Activated naive CD8-positive, alpha-beta T cell treated with anti-CD3 and anti-CD28 coated beads, Interleukin-2, amount 10 ng/mL, durations not matched to agents 7 days and 5 days (primary cell): ENCODE results near the gene ANAPC1. TPM values are rescaled to one million over a fixed set of nuclear protein-coding genes. Genes with fewer than 3 reads are reported as not detected.
"Not testable (repeated sequence)": the region's sequence is repeated elsewhere in the genome, so short reads cannot be mapped to it uniquely, and the experiment has no call there.

ENCODE experiments used
- ATAC-seq: fragments of 150-1000 bp; cut with Tn5 transposase; one replicate; pipeline ENCODE4 v1.10.0; 2021; ENCODE audit warnings: low read depth, moderate library complexity
- POLR2A ChIA-PET: fragments of 350-600 bp; sonication (Branson Sonifier 250); formaldehyde crosslinking; loops from one replicate; lab custom pipeline; 2021; ENCODE audit warnings: antibody characterized with exemption; lab: Charles Lee
- DNase-seq: peaks from one replicate; pipeline ENCODE4 v3.0.0; 2021
- H3K27ac Mint-ChIP-seq: one replicate; pipeline ENCODE4 v1.8.0; 2022; ENCODE audit warnings: mild to moderate bottlenecking, mixed read lengths
- H3K27me3 Mint-ChIP-seq: one replicate; pipeline ENCODE4 v1.8.0; 2022; ENCODE audit warnings: mild to moderate bottlenecking, moderate library complexity, mixed read lengths
- H3K36me3 Mint-ChIP-seq: one replicate; pipeline ENCODE4 v1.8.0; 2021; ENCODE audit warnings: mild to moderate bottlenecking, mixed read lengths
- H3K4me1 Mint-ChIP-seq: one replicate; pipeline ENCODE4 v1.8.0; 2021; ENCODE audit warnings: mixed read lengths
- H3K4me3 Mint-ChIP-seq: one replicate; pipeline ENCODE4 v1.8.0; 2022; ENCODE audit warnings: mild to moderate bottlenecking, moderate library complexity, mixed read lengths
- H3K9me3 Mint-ChIP-seq: one replicate; pipeline ENCODE4 v1.8.0; 2021; ENCODE audit warnings: mixed read lengths
- total RNA-seq, 2 experiments: library from RNA; stranded (reverse); gene quantifications; one replicate each; pipeline ENCODE4 v1.2.3, GENCODE V29; 2021

The ANAPC1 gene
- total RNA-seq, 2 experiments from 2014 or later = 55.9 to 58.8 TPM

- Mint-ChIP-seq H3K27ac (no peak within 1 kb of the TSS), H3K4me1 (peaks cover 10% of the 10 kb centered on the region), H3K9me3 (no peaks in the 10 kb centered on the region), H3K36me3 (no peaks in the 10 kb centered on the region), H3K4me3 (peak within 1 kb of the TSS; percentile 75), H3K27me3 (peaks cover 49% of the 10 kb centered on the region)
- peak; percentile 72 for DNase-seq
- POLR2A ChIA-PET = interaction anchor here (1.3 kb wide), 1 partner anchor 14 kb away, joined by 4 read pairs; the partner anchor contains the start of gene ANAPC1
- peak; percentile 87 for ATAC-seq
These were observed 14.1 kb upstream of the ANAPC1 start, which contains the start of gene MERTK for GRCh38 chr2:111897924-111898702. Gene MERTK (plus strand): TSS chr2:111898607. CDS start chr2:111898736, 129 bp downstream.

GRCh38 chr2:111897630-111897923 lies 13.6 kb upstream of the ANAPC1 start:
- H3K27ac Mint-ChIP-seq = no peak overlapping the region
- H3K4me3 Mint-ChIP-seq = peak overlapping the region; percentile 75
- H3K9me3 Mint-ChIP-seq = no peaks in the 10 kb centered on the region
- peaks cover 10% of the 10 kb centered on the region for H3K4me1 Mint-ChIP-seq
- POLR2A ChIA-PET = interaction anchor here (1.3 kb wide), 1 partner anchor 13 kb away, joined by 4 read pairs; the partner anchor contains the start of gene ANAPC1
- DNase-seq (no peak), ATAC-seq (peak; percentile 38)
- peaks cover 47% of the 10 kb centered on the region for H3K27me3 Mint-ChIP-seq
- no peaks in the 10 kb centered on the region for H3K36me3 Mint-ChIP-seq

- Mint-ChIP-seq H3K4me3 (no peak overlapping the region), H3K27me3 (peaks cover 42% of the 10 kb centered on the region), H3K4me1 (peaks cover 10% of the 10 kb centered on the region), H3K9me3 (no peaks in the 10 kb centered on the region), H3K27ac (no peak overlapping the region), H3K36me3 (no peaks in the 10 kb centered on the region)
- no peak for DNase-seq
- POLR2A ChIA-PET = no interaction called here
- ATAC-seq = no peak
These were observed 12.6 kb upstream of the ANAPC1 start for GRCh38 chr2:111896576-111896975.

- H3K4me3 Mint-ChIP-seq = no peak overlapping the region
- no peaks in the 10 kb centered on the region for H3K36me3 Mint-ChIP-seq
- H3K9me3 Mint-ChIP-seq = no peaks in the 10 kb centered on the region
- H3K4me1 Mint-ChIP-seq = peaks cover 10% of the 10 kb centered on the region
- DNase-seq (no peak), ATAC-seq (no peak)
- POLR2A ChIA-PET = no interaction called here
- peaks cover 36% of the 10 kb centered on the region for H3K27me3 Mint-ChIP-seq
- H3K27ac Mint-ChIP-seq = no peak overlapping the region
These were observed 12.0 kb upstream of the ANAPC1 start for GRCh38 chr2:111896024-111896423.

- DNase-seq (peak; percentile 43), ATAC-seq (no peak)
- Mint-ChIP-seq H3K9me3 (no peaks in the 10 kb centered on the region), H3K4me3 (peak overlapping the region; percentile 96), H3K36me3 (peaks cover 2% of the 10 kb centered on the region), H3K27me3 (no peaks in the 10 kb centered on the region), H3K4me1 (peaks cover 16% of the 10 kb centered on the region), H3K27ac (peak overlapping the region; percentile 88)
- POLR2A ChIA-PET = interaction anchor here (1.4 to 1.9 kb wide), 2 partner anchors 13 to 171 kb away, joined by 4 to 15 read pairs; partner anchors contain the start of genes MERTK and TMEM87B
These were observed 585 bp upstream of the ANAPC1 start for GRCh38 chr2:111884592-111884964.

GRCh38 chr2:111872806-111873205 lies 11.2 kb downstream of the ANAPC1 start:
- H3K27me3 Mint-ChIP-seq, H3K9me3 Mint-ChIP-seq, ATAC-seq, H3K27ac Mint-ChIP-seq, POLR2A ChIA-PET, H3K4me1 Mint-ChIP-seq, H3K4me3 Mint-ChIP-seq, DNase-seq, H3K36me3 Mint-ChIP-seq: not testable (repeated sequence)

- DNase-seq, ATAC-seq, H3K4me1 Mint-ChIP-seq, H3K36me3 Mint-ChIP-seq, H3K27ac Mint-ChIP-seq, H3K9me3 Mint-ChIP-seq, H3K27me3 Mint-ChIP-seq, H3K4me3 Mint-ChIP-seq, POLR2A ChIA-PET: not testable (repeated sequence)
These were observed 18.9 kb downstream of the ANAPC1 start for GRCh38 chr2:111865124-111865523.

- H3K27ac Mint-ChIP-seq, H3K4me3 Mint-ChIP-seq, ATAC-seq, H3K9me3 Mint-ChIP-seq, H3K27me3 Mint-ChIP-seq, POLR2A ChIA-PET, DNase-seq, H3K4me1 Mint-ChIP-seq: not testable (repeated sequence)
- peaks cover 13% of the 10 kb centered on the region for H3K36me3 Mint-ChIP-seq
These were observed 24.0 kb downstream of the ANAPC1 start for GRCh38 chr2:111860005-111860404.

GRCh38 chr2:111852544-111852943 lies 31.4 kb downstream of the ANAPC1 start:
- H3K4me1 Mint-ChIP-seq, DNase-seq, H3K27me3 Mint-ChIP-seq, ATAC-seq, H3K36me3 Mint-ChIP-seq, POLR2A ChIA-PET, H3K4me3 Mint-ChIP-seq, H3K27ac Mint-ChIP-seq, H3K9me3 Mint-ChIP-seq: not testable (repeated sequence)

GRCh38 chr2:111850646-111851045 lies 33.3 kb downstream of the ANAPC1 start:
- H3K36me3 Mint-ChIP-seq = peaks cover 12% of the 10 kb centered on the region
- H3K27ac Mint-ChIP-seq, POLR2A ChIA-PET, DNase-seq, H3K9me3 Mint-ChIP-seq, H3K4me1 Mint-ChIP-seq, H3K4me3 Mint-ChIP-seq, H3K27me3 Mint-ChIP-seq: not testable (repeated sequence)
- peak; percentile 33 for ATAC-seq

GRCh38 chr2:111839625-111840282 lies 44.2 kb downstream of the ANAPC1 start:
- ATAC-seq, H3K9me3 Mint-ChIP-seq, H3K27me3 Mint-ChIP-seq, H3K27ac Mint-ChIP-seq, POLR2A ChIA-PET, H3K4me3 Mint-ChIP-seq, H3K4me1 Mint-ChIP-seq, DNase-seq: not testable (repeated sequence)
- peaks cover 13% of the 10 kb centered on the region for H3K36me3 Mint-ChIP-seq

GRCh38 chr2:111838992-111839391 lies 45.0 kb downstream of the ANAPC1 start:
- H3K27me3 Mint-ChIP-seq, H3K27ac Mint-ChIP-seq, POLR2A ChIA-PET, DNase-seq, H3K4me3 Mint-ChIP-seq, H3K9me3 Mint-ChIP-seq, ATAC-seq: not testable (repeated sequence)
- H3K4me1 Mint-ChIP-seq = peaks cover 11% of the 10 kb centered on the region
- H3K36me3 Mint-ChIP-seq = peaks cover 15% of the 10 kb centered on the region

GRCh38 chr2:111834221-111834620 lies 49.8 kb downstream of the ANAPC1 start:
- H3K27ac Mint-ChIP-seq = peak overlapping the region; percentile 5
- H3K4me3 Mint-ChIP-seq, DNase-seq, H3K9me3 Mint-ChIP-seq, H3K27me3 Mint-ChIP-seq, POLR2A ChIA-PET: not testable (repeated sequence)
- H3K36me3 Mint-ChIP-seq = peaks cover 18% of the 10 kb centered on the region
- peak; percentile 39 for ATAC-seq
- H3K4me1 Mint-ChIP-seq = peaks cover 11% of the 10 kb centered on the region

GRCh38 chr2:111830479-111830878 lies 53.5 kb downstream of the ANAPC1 start:
- ATAC-seq, H3K4me3 Mint-ChIP-seq, H3K27me3 Mint-ChIP-seq, H3K27ac Mint-ChIP-seq, POLR2A ChIA-PET, H3K9me3 Mint-ChIP-seq, DNase-seq: not testable (repeated sequence)
- peaks cover 11% of the 10 kb centered on the region for H3K4me1 Mint-ChIP-seq
- peaks cover 24% of the 10 kb centered on the region for H3K36me3 Mint-ChIP-seq
